HEK293 (cell line): ENCODE results near the gene RHBG.

Source experiments
- EGR2 ChIP-seq: fragments of 450-650 bp; formaldehyde crosslinking; IDR thresholded peaks from 2 replicates; pipeline ENCODE4 v1.5.1; 2016; ENCODE audit warnings: low read depth, missing biosample characterization, missing genetic modification characterization
- GLIS1 ChIP-seq: fragments of 450-650 bp; formaldehyde crosslinking; IDR thresholded peaks from 2 replicates; pipeline ENCODE4 v1.5.1; 2016; ENCODE audit warnings: missing biosample characterization, missing genetic modification characterization
- PRDM2 ChIP-seq: fragments of 450-650 bp; formaldehyde crosslinking; IDR thresholded peaks from 2 replicates; pipeline ENCODE4 v1.5.1; 2016; ENCODE audit warnings: missing biosample characterization, missing genetic modification characterization, borderline replicate concordance
- PRDM4 ChIP-seq: fragments of 450-650 bp; formaldehyde crosslinking; IDR thresholded peaks from 2 replicates; pipeline ENCODE4 v1.5.1; 2017; ENCODE audit warnings: missing biosample characterization, missing genetic modification characterization
- SETDB1 ChIP-seq: IDR thresholded peaks from one replicate; pipeline ENCODE4 v1.6.1; 2017; ENCODE audit warnings: mild to moderate bottlenecking, low read length, moderate library complexity, mixed read lengths; ENCODE audit not compliant: insufficient read length
- ZFP3 ChIP-seq: fragments of 450-650 bp; formaldehyde crosslinking; IDR thresholded peaks from 2 replicates; pipeline ENCODE4 v1.5.1; 2016; ENCODE audit warnings: low read depth, missing biosample characterization, missing genetic modification characterization
- ZNF121 ChIP-seq: fragments of 450-650 bp; formaldehyde crosslinking; IDR thresholded peaks from 2 replicates; pipeline ENCODE4 v1.5.1; 2016; ENCODE audit warnings: missing biosample characterization, missing genetic modification characterization
- ZNF2 ChIP-seq: fragments of 450-650 bp; formaldehyde crosslinking; IDR thresholded peaks from 2 replicates; pipeline ENCODE4 v1.5.1; 2016; ENCODE audit warnings: missing biosample characterization, missing genetic modification characterization
- ZNF211 ChIP-seq: fragments of 450-650 bp; formaldehyde crosslinking; IDR thresholded peaks from 2 replicates; pipeline ENCODE4 v1.5.1; 2016; ENCODE audit warnings: low read depth, missing biosample characterization, missing genetic modification characterization
- ZNF280C ChIP-seq: fragments of 450-650 bp; formaldehyde crosslinking; IDR thresholded peaks from 2 replicates; pipeline ENCODE4 v1.5.1; 2016; ENCODE audit warnings: missing biosample characterization, missing genetic modification characterization
- ZNF324 ChIP-seq: fragments of 450-650 bp; formaldehyde crosslinking; IDR thresholded peaks from 2 replicates; pipeline ENCODE4 v1.5.1; 2016; ENCODE audit warnings: missing biosample characterization, missing genetic modification characterization
- ZNF404 ChIP-seq: fragments of 450-650 bp; formaldehyde crosslinking; IDR thresholded peaks from 2 replicates; pipeline ENCODE4 v1.5.1; 2017; ENCODE audit warnings: missing biosample characterization, missing genetic modification characterization
- ZNF416 ChIP-seq: fragments of 450-650 bp; formaldehyde crosslinking; IDR thresholded peaks from 2 replicates; pipeline ENCODE4 v1.5.1; 2016; ENCODE audit warnings: missing biosample characterization, missing genetic modification characterization
- ZNF426 ChIP-seq: fragments of 450-650 bp; formaldehyde crosslinking; IDR thresholded peaks from 2 replicates; pipeline ENCODE4 v1.5.1; 2017; ENCODE audit warnings: missing biosample characterization, missing genetic modification characterization, mild to moderate bottlenecking, inconsistent platforms, moderate library complexity
- ZNF433 ChIP-seq: fragments of 450-650 bp; formaldehyde crosslinking; IDR thresholded peaks from 2 replicates; pipeline ENCODE4 v1.5.1; 2016; ENCODE audit warnings: missing biosample characterization, missing genetic modification characterization, low read depth
- ZNF449 ChIP-seq: fragments of 450-650 bp; formaldehyde crosslinking; IDR thresholded peaks from 2 replicates; pipeline ENCODE4 v1.5.1; 2017; ENCODE audit warnings: missing biosample characterization, mild to moderate bottlenecking, missing genetic modification characterization, moderate library complexity
- ZNF624 ChIP-seq: fragments of 450-650 bp; formaldehyde crosslinking; IDR thresholded peaks from 2 replicates; pipeline ENCODE4 v1.5.1; 2017; ENCODE audit warnings: missing biosample characterization, missing genetic modification characterization
- ZNF639 ChIP-seq: fragments of 450-650 bp; formaldehyde crosslinking; IDR thresholded peaks from 2 replicates; pipeline ENCODE4 v1.5.1; 2016; ENCODE audit warnings: missing biosample characterization, missing genetic modification characterization
- ZNF670 ChIP-seq: fragments of 450-650 bp; formaldehyde crosslinking; IDR thresholded peaks from 2 replicates; pipeline ENCODE4 v1.5.1; 2016; ENCODE audit warnings: missing biosample characterization, missing genetic modification characterization, low read depth
- ZNF692 ChIP-seq: fragments of 450-650 bp; formaldehyde crosslinking; IDR thresholded peaks from 2 replicates; pipeline ENCODE4 v1.5.1; 2016; ENCODE audit warnings: missing biosample characterization, missing genetic modification characterization
- ZNF830 ChIP-seq: fragments of 450-650 bp; IDR thresholded peaks from 2 replicates; pipeline ENCODE4 v1.5.0; 2018; ENCODE audit warnings: missing biosample characterization, missing genetic modification characterization, low read depth, mild to moderate bottlenecking, moderate library complexity
- ZSCAN23 ChIP-seq: fragments of 450-650 bp; formaldehyde crosslinking; IDR thresholded peaks from 2 replicates; pipeline ENCODE4 v1.5.1; 2016; ENCODE audit warnings: missing biosample characterization, missing genetic modification characterization
- ZSCAN5A ChIP-seq: fragments of 450-650 bp; formaldehyde crosslinking; IDR thresholded peaks from 2 replicates; pipeline ENCODE4 v1.5.1; 2016; ENCODE audit warnings: missing biosample characterization, missing genetic modification characterization

The RHBG gene

GRCh38 chr1:156356875-156357534 is 12.0 kb upstream of the RHBG start (continued):
- no peak for TF ChIP-seq ZNF449 (tag by site-specific recombination)
- no peak for TF ChIP-seq ZNF280C (tag by site-specific recombination)
- TF ChIP-seq ZNF404 (tag by site-specific recombination): no peak
- TF ChIP-seq ZNF433 (tag by site-specific recombination): no peak
- TF ChIP-seq ZNF2 (tag by site-specific recombination): peak; percentile 65; the same call in 1 of the 2 replicates
- no peak for TF ChIP-seq ZNF324
- TF ChIP-seq ZNF426: no peak
- TF ChIP-seq GLIS1 (tag by site-specific recombination): peak; percentile 59
- peak; percentile 64; the same call in 1 of the 2 replicates for TF ChIP-seq ZNF692 (tag by site-specific recombination)
- no peak for TF ChIP-seq ZNF121
- no peak for TF ChIP-seq ZFP3 (tag by site-specific recombination)
- no peak for TF ChIP-seq ZNF639
- TF ChIP-seq ZNF830 (tag by site-specific recombination): no peak
- TF ChIP-seq PRDM4 (tag by site-specific recombination): no peak
- 0 out of 2 replicates have a peak, but pooled peaks have one; percentile 13 for TF ChIP-seq EGR2
- TF ChIP-seq ZNF624 (tag by site-specific recombination): no peak
- TF ChIP-seq ZNF416 (tag by site-specific recombination): no peak
- TF ChIP-seq ZSCAN23 (tag by site-specific recombination): no peak
- TF ChIP-seq PRDM2: no peak
- TF ChIP-seq SETDB1: no peak
- no peak for TF ChIP-seq ZSCAN5A (tag by site-specific recombination)
- no peak for TF ChIP-seq ZNF670 (tag by site-specific recombination)
- TF ChIP-seq ZNF211 (tag by site-specific recombination): no peak
